Gastroesophageal sphincter (tissue), 3 donors: ENCODE results near the gene HIVEP3.

Experiments
- EP300 ChIP-seq: sonication (generic); formaldehyde crosslinking; IDR thresholded peaks from one replicate; pipeline ENCODE4 v1.6.1; 2017; ENCODE audit warnings: antibody characterized with exemption, mild to moderate bottlenecking
- POLR2A ChIP-seq, 2 donors: fragments of 450-650 bp; IDR thresholded peaks; one replicate each; pipeline ENCODE4 v1.6.1; 2017; ENCODE audit warnings: antibody characterized with exemption in 2 of 2, mild to moderate bottlenecking in 2 of 2, moderate library complexity in 1 of 2
- POLR2AphosphoS5 ChIP-seq: sonication (generic); formaldehyde crosslinking; IDR thresholded peaks from one replicate; pipeline ENCODE4 v1.6.1; 2017; ENCODE audit warnings: antibody characterized with exemption
- TF ChIP-seq, protein P1 (sequence below), 4 experiments: fragments of 200-600 bp in 2 of 4; fragments of 450-650 bp in 2 of 4; sonication (generic) in 1 of 4; IDR thresholded peaks; one replicate each; pipeline ENCODE4 v1.5.1; 2017 to 2019; ENCODE audit warnings: antibody characterized with exemption in 4 of 4, mild to moderate bottlenecking in 2 of 4, moderate library complexity in 2 of 4

DNA sequence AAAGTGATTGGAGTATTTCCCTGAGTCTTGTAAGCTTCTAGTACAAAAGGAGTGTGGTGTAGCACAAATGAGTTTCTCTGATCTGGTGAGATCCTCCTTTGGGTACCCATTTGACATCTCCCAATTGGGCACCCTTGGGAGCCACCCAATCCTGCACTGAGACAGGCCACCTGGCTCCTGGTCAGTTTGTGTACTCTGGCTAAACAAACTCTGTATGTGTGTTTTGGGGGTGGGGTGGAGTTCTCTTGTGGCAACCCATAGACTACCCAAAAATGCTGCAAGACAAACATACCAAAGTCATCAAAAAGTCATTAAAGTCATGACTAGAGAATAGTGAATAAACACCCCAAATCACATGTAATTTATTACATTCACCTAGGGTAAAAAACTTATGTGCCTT, 8.4 kb upstream of the HIVEP3 start:
- TF ChIP-seq POLR2A (IDR thresholded peaks at IDR 0.05) (no peak), EP300 (no peak), POLR2AphosphoS5 (no peak)
- TF ChIP-seq, protein P1, sequence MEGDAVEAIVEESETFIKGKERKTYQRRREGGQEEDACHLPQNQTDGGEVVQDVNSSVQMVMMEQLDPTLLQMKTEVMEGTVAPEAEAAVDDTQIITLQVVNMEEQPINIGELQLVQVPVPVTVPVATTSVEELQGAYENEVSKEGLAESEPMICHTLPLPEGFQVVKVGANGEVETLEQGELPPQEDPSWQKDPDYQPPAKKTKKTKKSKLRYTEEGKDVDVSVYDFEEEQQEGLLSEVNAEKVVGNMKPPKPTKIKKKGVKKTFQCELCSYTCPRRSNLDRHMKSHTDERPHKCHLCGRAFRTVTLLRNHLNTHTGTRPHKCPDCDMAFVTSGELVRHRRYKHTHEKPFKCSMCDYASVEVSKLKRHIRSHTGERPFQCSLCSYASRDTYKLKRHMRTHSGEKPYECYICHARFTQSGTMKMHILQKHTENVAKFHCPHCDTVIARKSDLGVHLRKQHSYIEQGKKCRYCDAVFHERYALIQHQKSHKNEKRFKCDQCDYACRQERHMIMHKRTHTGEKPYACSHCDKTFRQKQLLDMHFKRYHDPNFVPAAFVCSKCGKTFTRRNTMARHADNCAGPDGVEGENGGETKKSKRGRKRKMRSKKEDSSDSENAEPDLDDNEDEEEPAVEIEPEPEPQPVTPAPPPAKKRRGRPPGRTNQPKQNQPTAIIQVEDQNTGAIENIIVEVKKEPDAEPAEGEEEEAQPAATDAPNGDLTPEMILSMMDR (IDR thresholded peaks at IDR 0.05), result no peak
